Measurements from ENCODE around the gene GNL3. TPM values are rescaled to one million over a fixed set of nuclear protein-coding genes. Genes with fewer than 3 reads are reported as not detected.
"Not testable (repeated sequence)": the region's sequence is repeated elsewhere in the genome, so short reads cannot be mapped to it uniquely, and the experiment has no call there.

GNL3 gene
- total and polyA plus RNA-seq, 2 donors (not counting 3 experiments of a cell fraction or from before 2014, with no cell fraction given), result 27.8 to 109 TPM

GRCh38 chr3:52728753-52729152, 42.9 kb downstream of the GNL3 start:
- H3K4me1 ChIP-seq (ENCODE audit: control insufficient read depth, extremely low read depth, insufficient read depth, low read length); H3K9ac ChIP-seq (replicated peaks; ENCODE audit: extremely low read depth, insufficient read depth, low read length); FAIRE-seq; H3K36me3 ChIP-seq (ENCODE audit: control insufficient read depth in 2 of 2, extremely low read depth in 1 of 2, insufficient read depth in 2 of 2, low read length in 2 of 2); H2AFZ ChIP-seq (ENCODE audit: low read depth, low read length); POLR2A ChIA-PET; DNase-seq (ENCODE audit: low read depth, low spot score); H3K9me3 ChIP-seq (replicated peaks; ENCODE audit: control insufficient read depth, insufficient read depth, low read length); BruUV-seq (replicated peaks); H3K27me3 ChIP-seq (ENCODE audit: control insufficient read depth in 2 of 2, insufficient read depth in 2 of 2, low read length in 2 of 2); H3K4me3 ChIP-seq (replicated peaks in 1 of 3; ENCODE audit: insufficient read depth in 1 of 3, low read depth in 1 of 3, low read length in 3 of 3); CTCF ChIA-PET; H3K79me2 ChIP-seq (ENCODE audit: control insufficient read depth, insufficient read depth, low read length); H3K9me1 ChIP-seq (replicated peaks; ENCODE audit: control insufficient read depth, extremely low read depth, insufficient read depth, low read length); H3K4me2 ChIP-seq (ENCODE audit: insufficient read depth, low read length); dilution Hi-C loops (cut with MboI; ENCODE audit: extremely low pct_ligation_motif_present, low sequenced_read_pairs); H4K20me1 ChIP-seq (replicated peaks; ENCODE audit: control insufficient read depth, extremely low read depth, insufficient read depth, low read length); intact Hi-C loops (cut with micrococcal nuclease); H3K27ac ChIP-seq (ENCODE audit: insufficient read depth, low read depth, low read length): not testable (repeated sequence)

GRCh38 chr3:52730681-52731080, 44.8 kb downstream of the GNL3 start:
- H3K4me2 ChIP-seq (ENCODE audit: insufficient read depth, low read length), result no peak overlapping the region
- H3K27ac ChIP-seq (ENCODE audit: insufficient read depth, low read depth, low read length), result no peak overlapping the region
- no peaks in the 10 kb centered on the region for H3K79me2 ChIP-seq (ENCODE audit: control insufficient read depth, insufficient read depth, low read length)
- H3K4me3 ChIP-seq (replicated peaks in 1 of 3; ENCODE audit: insufficient read depth in 1 of 3, low read depth in 1 of 3, low read length in 3 of 3), result no peak overlapping the region
- POLR2A ChIA-PET, result no interaction called here
- no peak overlapping the region for H2AFZ ChIP-seq (ENCODE audit: low read depth, low read length)
- peak; percentile 19 for DNase-seq (ENCODE audit: low read depth, low spot score)
- TF ChIP-seq JUN (IDR thresholded peaks at IDR 0.05; ENCODE audit: borderline replicate concordance, insufficient read depth, insufficient read length, low read depth) (no peak), POLR2AphosphoS5 (IDR thresholded peaks at IDR 0.05; ENCODE audit: insufficient read depth, low read depth, low read length) (no peak), EZH2 (IDR thresholded peaks at IDR 0.05; ENCODE audit: borderline replicate concordance, low read depth, low read length, severe bottlenecking) (no peak), GATA2 (IDR thresholded peaks at IDR 0.05; ENCODE audit: insufficient read depth, insufficient read length, low read depth, low read length) (no peak), FOS (IDR thresholded peaks at IDR 0.05; ENCODE audit: borderline replicate concordance, insufficient read depth, low read length) (no peak), MAX (IDR thresholded peaks at IDR 0.05; ENCODE audit: insufficient read depth, insufficient read length) (no peak), CTCF (IDR thresholded peaks at IDR 0.05; ENCODE audit: extremely low read depth in 1 of 2, insufficient read depth in 1 of 2, low read depth in 1 of 2, low read length in 2 of 2) (no peak), POLR2A (IDR thresholded peaks at IDR 0.05; ENCODE audit: low read depth, low read length) (no peak), MYC (IDR thresholded peaks at IDR 0.05; ENCODE audit: low read depth, low read length) (no peak)
- dilution Hi-C loops (cut with MboI; ENCODE audit: extremely low pct_ligation_motif_present, low sequenced_read_pairs), result no loop called here
- H3K36me3 ChIP-seq (ENCODE audit: control insufficient read depth in 2 of 2, extremely low read depth in 1 of 2, insufficient read depth in 2 of 2, low read length in 2 of 2), result peaks cover 9 to 10% of the 10 kb centered on the region in 2 experiments
- H3K9me3 ChIP-seq (replicated peaks; ENCODE audit: control insufficient read depth, insufficient read depth, low read length), result no peaks in the 10 kb centered on the region
- BruUV-seq (replicated peaks), result no TSS peak
- CTCF ChIA-PET, result no interaction called here
- no peaks in the 10 kb centered on the region for H3K4me1 ChIP-seq (ENCODE audit: control insufficient read depth, extremely low read depth, insufficient read depth, low read length)
- intact Hi-C loops (cut with micrococcal nuclease), result no loop called here
- no peaks in the 10 kb centered on the region for H4K20me1 ChIP-seq (replicated peaks; ENCODE audit: control insufficient read depth, extremely low read depth, insufficient read depth, low read length)
- no peak for FAIRE-seq
- H3K27me3 ChIP-seq (ENCODE audit: control insufficient read depth in 2 of 2, insufficient read depth in 2 of 2, low read length in 2 of 2), result no peaks in the 10 kb centered on the region
- H3K9me1 ChIP-seq (replicated peaks; ENCODE audit: control insufficient read depth, extremely low read depth, insufficient read depth, low read length), result no peaks in the 10 kb centered on the region
- H3K9ac ChIP-seq (replicated peaks; ENCODE audit: extremely low read depth, insufficient read depth, low read length), result no peak overlapping the region

All from endothelial cell of umbilical vein (primary cell).